CD4-positive, alpha-beta T cell (primary cell): Measurements from ENCODE around the gene RBM33. TPM values are rescaled to one million over a fixed set of nuclear protein-coding genes. Genes with fewer than 3 reads are reported as not detected.

ENCODE experiments used
- ATAC-seq: fragments of 200-7000 bp; cut with Tn5 transposase; one replicate; pipeline ENCODE4 v1.10.0; 2022; ENCODE audit warnings: mild to moderate bottlenecking; ENCODE audit not compliant: poor library complexity
- CTCF ChIA-PET: fragments of 350-600 bp; sonication (Branson Sonifier 250); formaldehyde crosslinking; loops from one replicate; lab custom pipeline; 2021; ENCODE audit warnings: antibody characterized with exemption, inconsistent platforms; lab: Charles Lee
- POLR2A ChIA-PET: fragments of 350-600 bp; sonication (Branson Sonifier 250); formaldehyde crosslinking; loops from one replicate; lab custom pipeline; 2021; ENCODE audit warnings: antibody characterized with exemption, inconsistent platforms; lab: Charles Lee
- DNase-seq, 14 experiments: peaks; one replicate each; pipeline ENCODE4 v3.0.0-alpha.2; 2013 to 2020; ENCODE audit warnings: mixed read lengths in 2 of 14
- H3K27ac ChIP-seq, 2 donors: one replicate each; pipeline versions ENCODE4 v1.5.1 to v1.7.0; 2013; ENCODE audit warnings: low read length in 2 of 2, low read depth in 1 of 2, mild to moderate bottlenecking in 1 of 2
- H3K27me3 ChIP-seq, 2 experiments: 1 replicate in 1 of 2; 2 replicates in 1 of 2; pipeline versions ENCODE4 v1.6.1 to v1.7.0; 2013; ENCODE audit warnings: low read length in 2 of 2, control low read depth in 1 of 2, mild to moderate bottlenecking in 1 of 2, moderate library complexity in 1 of 2; ENCODE audit not compliant: insufficient read depth in 2 of 2, control insufficient read depth in 1 of 2
- H3K36me3 ChIP-seq: one replicate; pipeline ENCODE4 v1.6.1; 2013; ENCODE audit warnings: low read length, control low read depth; ENCODE audit not compliant: insufficient read depth
- H3K4me1 ChIP-seq: one replicate; pipeline ENCODE4 v1.6.1; 2013; ENCODE audit warnings: low read length, control low read depth; ENCODE audit not compliant: insufficient read depth
- H3K4me3 ChIP-seq: one replicate; pipeline ENCODE4 v1.5.1; 2013; ENCODE audit warnings: mild to moderate bottlenecking, low read length, moderate library complexity
- H3K9me3 ChIP-seq, 2 experiments: 1 replicate in 1 of 2; 2 replicates in 1 of 2; pipeline versions ENCODE4 v1.6.1 to v1.7.0; 2013; ENCODE audit warnings: low read length in 2 of 2, mild to moderate bottlenecking in 2 of 2, control low read depth in 1 of 2, moderate library complexity in 1 of 2; ENCODE audit not compliant: control insufficient read depth in 1 of 2, insufficient read depth in 1 of 2
- H3K27ac Mint-ChIP-seq: one replicate; pipeline ENCODE4 v1.8.0; 2020; ENCODE audit warnings: mixed read lengths
- H3K27me3 Mint-ChIP-seq: one replicate; pipeline ENCODE4 v1.8.0; 2021; ENCODE audit warnings: mixed read lengths
- H3K36me3 Mint-ChIP-seq: one replicate; pipeline ENCODE4 v1.8.0; 2021; ENCODE audit warnings: low read depth, mixed read lengths
- H3K4me1 Mint-ChIP-seq: one replicate; pipeline ENCODE4 v1.8.0; 2021; ENCODE audit warnings: low read depth, mixed read lengths
- H3K4me3 Mint-ChIP-seq: one replicate; pipeline ENCODE4 v1.8.0; 2020; ENCODE audit warnings: mild to moderate bottlenecking, mixed read lengths
- H3K9me3 Mint-ChIP-seq: one replicate; pipeline ENCODE4 v1.8.0; 2020; ENCODE audit warnings: mixed read lengths
- intact Hi-C, 2 experiments: fragments of 100-400 bp; cut with DNase I in 1 of 2; cut with micrococcal nuclease in 1 of 2; formaldehyde crosslinking; loops; one replicate each; pipeline versions ENCODE4 v1.15.1 to v1.9.0; 2023 to 2025; cut with DNase I, micrococcal nuclease
- total RNA-seq, 174 experiments: library from RNA in 2 of 174; stranded (reverse) in 2 of 174; gene quantifications; one replicate each; pipeline ENCODE4 v1.2.3 and lab custom pipeline; 2021 to 2026
- TF ChIP-seq, protein P1 (sequence below): fragments of 200-600 bp; IDR thresholded peaks from one replicate; pipeline ENCODE4 v1.8.0; 2022; ENCODE audit warnings: antibody characterized with exemption, mild to moderate bottlenecking

RBM33 gene
- total RNA-seq, 2 experiments from 2014 or later, result 178 to 184 TPM

DNA sequence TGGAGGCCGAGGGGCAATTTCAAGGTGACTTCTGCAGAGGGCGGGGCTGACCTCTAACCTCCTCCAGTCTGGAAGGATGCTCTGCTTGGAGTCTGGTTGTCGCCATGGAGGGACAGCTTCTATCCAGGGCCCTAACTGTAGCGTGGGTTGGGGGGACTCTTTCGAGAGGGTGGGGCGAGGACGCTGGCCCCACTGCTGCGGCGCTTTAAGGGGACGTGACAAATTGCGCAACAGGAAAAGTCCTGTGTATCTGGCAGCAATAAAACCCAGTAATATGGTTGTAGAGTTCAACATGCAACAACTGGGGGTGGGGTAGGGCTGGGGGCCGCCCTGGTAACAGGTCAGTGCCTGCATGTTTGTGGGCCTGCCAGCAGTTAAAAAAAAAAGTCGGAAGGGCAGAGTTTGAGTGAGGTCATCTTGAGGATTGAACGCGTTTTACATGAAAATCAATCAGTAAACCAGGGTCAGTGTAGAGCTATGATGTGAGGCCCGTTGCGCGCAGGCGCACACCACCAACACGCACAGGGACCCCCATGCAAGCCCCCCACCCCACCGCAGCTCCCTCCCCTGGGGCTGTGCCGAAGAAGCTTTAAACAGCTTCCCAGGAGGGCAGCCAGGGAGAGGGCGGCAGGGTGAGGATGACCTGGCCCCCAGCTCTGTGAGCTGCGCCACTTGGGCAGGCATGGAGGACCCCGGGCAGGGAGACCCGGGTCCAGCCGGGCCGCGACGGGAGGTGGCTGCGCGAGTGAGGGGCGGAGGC, 163.5 kb downstream of the RBM33 start:
- Histone ChIP-seq H3K27me3 (peaks cover 67 to 88% of the 10 kb centered on the region in 2 experiments), H3K36me3 (no peaks in the 10 kb centered on the region), H3K4me1 (peaks cover 45% of the 10 kb centered on the region), H3K27ac (no peak overlapping the region), H3K9me3 (peaks cover 0 to 27% of the 10 kb centered on the region in 2 experiments), H3K4me3 (no peak overlapping the region)
- peaks cover 13% of the 10 kb centered on the region for H3K4me1 Mint-ChIP-seq
- ATAC-seq (no peak), DNase-seq (no peak)
- TF ChIP-seq, protein P1, sequence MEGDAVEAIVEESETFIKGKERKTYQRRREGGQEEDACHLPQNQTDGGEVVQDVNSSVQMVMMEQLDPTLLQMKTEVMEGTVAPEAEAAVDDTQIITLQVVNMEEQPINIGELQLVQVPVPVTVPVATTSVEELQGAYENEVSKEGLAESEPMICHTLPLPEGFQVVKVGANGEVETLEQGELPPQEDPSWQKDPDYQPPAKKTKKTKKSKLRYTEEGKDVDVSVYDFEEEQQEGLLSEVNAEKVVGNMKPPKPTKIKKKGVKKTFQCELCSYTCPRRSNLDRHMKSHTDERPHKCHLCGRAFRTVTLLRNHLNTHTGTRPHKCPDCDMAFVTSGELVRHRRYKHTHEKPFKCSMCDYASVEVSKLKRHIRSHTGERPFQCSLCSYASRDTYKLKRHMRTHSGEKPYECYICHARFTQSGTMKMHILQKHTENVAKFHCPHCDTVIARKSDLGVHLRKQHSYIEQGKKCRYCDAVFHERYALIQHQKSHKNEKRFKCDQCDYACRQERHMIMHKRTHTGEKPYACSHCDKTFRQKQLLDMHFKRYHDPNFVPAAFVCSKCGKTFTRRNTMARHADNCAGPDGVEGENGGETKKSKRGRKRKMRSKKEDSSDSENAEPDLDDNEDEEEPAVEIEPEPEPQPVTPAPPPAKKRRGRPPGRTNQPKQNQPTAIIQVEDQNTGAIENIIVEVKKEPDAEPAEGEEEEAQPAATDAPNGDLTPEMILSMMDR, result no peak
- H3K36me3 Mint-ChIP-seq, result no peaks in the 10 kb centered on the region
- intact Hi-C loops, result no loop called here
- no peak overlapping the region for H3K27ac Mint-ChIP-seq
- H3K4me3 Mint-ChIP-seq, result no peak overlapping the region
- H3K27me3 Mint-ChIP-seq, result peaks cover 67% of the 10 kb centered on the region
- ChIA-PET POLR2A (no interaction called here), CTCF (no interaction called here)
- H3K9me3 Mint-ChIP-seq, result no peaks in the 10 kb centered on the region

DNA sequence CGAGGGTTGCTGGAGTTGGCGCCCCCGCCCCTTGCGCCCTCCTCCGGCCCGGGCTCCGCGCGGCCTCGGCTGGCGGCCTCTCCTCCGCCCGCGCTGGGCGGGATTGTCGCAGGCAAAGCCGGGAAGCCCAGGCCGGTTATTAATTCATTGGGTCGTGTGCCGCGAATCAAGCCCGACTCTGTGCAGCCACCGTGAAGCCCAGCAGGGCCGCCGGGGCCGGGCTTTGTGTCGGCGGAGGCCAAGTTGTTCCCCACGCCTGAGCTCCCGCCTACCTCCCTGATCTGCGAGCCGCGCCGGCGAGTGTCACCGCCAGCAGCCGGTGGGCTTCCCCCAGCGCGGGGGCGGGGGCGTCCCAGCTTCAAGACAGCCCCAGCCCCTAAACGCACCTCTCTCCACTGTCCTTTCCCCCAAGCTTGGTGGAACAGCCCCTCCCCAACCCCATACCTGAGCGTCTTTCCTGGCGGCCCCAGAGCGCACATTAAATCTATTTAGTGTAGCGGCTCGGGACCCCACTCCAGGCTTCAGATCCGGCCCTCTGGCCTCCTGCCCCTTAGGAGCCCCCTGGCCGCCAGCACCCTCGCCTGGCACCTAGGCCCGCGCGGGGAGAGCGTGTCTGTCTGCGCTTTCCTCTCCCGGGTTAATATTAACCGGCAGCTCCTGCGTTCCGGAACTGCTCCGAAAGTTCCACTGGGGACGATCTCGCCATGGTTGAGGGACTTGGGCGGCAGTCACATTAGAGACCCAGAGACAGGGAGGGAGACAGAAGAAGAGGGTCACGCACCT, 164.3 kb downstream of the RBM33 start:
- Histone ChIP-seq H3K27ac (no peak overlapping the region), H3K36me3 (no peaks in the 10 kb centered on the region), H3K27me3 (peaks cover 70 to 88% of the 10 kb centered on the region in 2 experiments), H3K4me3 (no peak overlapping the region), H3K4me1 (peaks cover 41% of the 10 kb centered on the region), H3K9me3 (peaks cover 0 to 30% of the 10 kb centered on the region in 2 experiments)
- H3K4me3 Mint-ChIP-seq, result peak overlapping the region; percentile 13
- intact Hi-C loops, result no loop called here
- H3K27ac Mint-ChIP-seq, result no peak overlapping the region
- peaks cover 9% of the 10 kb centered on the region for H3K4me1 Mint-ChIP-seq
- no peaks in the 10 kb centered on the region for H3K36me3 Mint-ChIP-seq
- POLR2A ChIA-PET, result no interaction called here
- ATAC-seq (no peak), DNase-seq (no peak)
- peaks cover 71% of the 10 kb centered on the region for H3K27me3 Mint-ChIP-seq
- H3K9me3 Mint-ChIP-seq, result no peaks in the 10 kb centered on the region
- TF ChIP-seq, protein P1, result no peak
- CTCF ChIA-PET, result no interaction called here

DNA sequence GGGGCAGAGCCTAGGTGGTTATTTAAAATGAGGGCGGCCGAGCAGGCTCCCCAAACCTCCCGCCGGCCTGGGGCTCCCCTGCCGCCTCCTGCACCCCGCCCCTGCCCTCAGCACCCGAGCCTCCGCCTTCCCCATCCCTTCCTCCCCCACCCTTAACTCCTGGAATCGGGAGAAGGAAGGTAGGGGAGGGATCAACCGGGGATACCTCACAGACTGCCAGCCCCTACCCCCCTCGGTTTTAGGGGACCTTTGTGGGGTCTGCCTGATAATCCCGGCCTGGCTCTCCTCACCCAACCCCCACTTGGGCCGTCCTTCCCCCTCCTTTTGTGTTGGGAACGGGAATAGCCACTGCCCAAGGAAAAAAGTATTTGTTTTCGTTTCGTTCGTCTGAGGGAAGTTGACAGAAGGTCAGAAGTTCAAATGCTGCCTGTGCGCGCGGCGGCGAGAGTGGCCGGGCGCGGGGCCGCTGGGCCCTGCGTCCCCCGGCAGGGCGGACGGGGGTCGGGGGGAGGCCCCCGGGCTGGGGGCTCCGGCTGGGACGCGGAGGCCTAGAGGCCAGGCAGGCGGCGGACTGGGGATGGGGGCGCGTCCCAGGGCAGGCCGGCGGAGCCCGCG, 165.0 kb downstream of the RBM33 start:
- Mint-ChIP-seq H3K27ac (no peak overlapping the region), H3K4me1 (peaks cover 9% of the 10 kb centered on the region), H3K36me3 (no peaks in the 10 kb centered on the region), H3K4me3 (no peak overlapping the region), H3K27me3 (peaks cover 73% of the 10 kb centered on the region), H3K9me3 (no peaks in the 10 kb centered on the region)
- ChIA-PET CTCF (no interaction called here), POLR2A (no interaction called here)
- DNase-seq (no peak), ATAC-seq (no peak)
- peaks cover 36% of the 10 kb centered on the region for H3K4me1 ChIP-seq
- H3K27ac ChIP-seq, result no peak overlapping the region
- H3K4me3 ChIP-seq, result no peak overlapping the region
- peaks cover 73 to 92% of the 10 kb centered on the region in 2 experiments for H3K27me3 ChIP-seq
- intact Hi-C loops, result no loop called here
- H3K36me3 ChIP-seq, result no peaks in the 10 kb centered on the region
- H3K9me3 ChIP-seq, result peaks cover 0 to 30% of the 10 kb centered on the region in 2 experiments
- TF ChIP-seq, protein P1, result no peak
